Gastroesophageal sphincter (tissue), 4 donors: ENCODE data around the gene KCNIP2. TPM values are rescaled to one million over a fixed set of nuclear protein-coding genes. Genes with fewer than 3 reads are reported as not detected.

Experiments used
- ATAC-seq: fragments of 150-250 bp; one replicate; pipeline ENCODE4 v1.9.1; 2016; ENCODE audit warnings: mild to moderate bottlenecking, moderate library complexity
- H3K27ac ChIP-seq, 4 donors: fragments of 200-600 bp; sonication (generic) in 3 of 4; 1 replicate in 3 of 4; 2 replicates in 1 of 4; pipeline ENCODE4 v1.5.1; 2016 to 2019
- H3K27me3 ChIP-seq: fragments of 200-600 bp; sonication (generic); one replicate; pipeline ENCODE4 v1.5.1; 2019
- H3K36me3 ChIP-seq, 2 donors: fragments of 200-600 bp; sonication (generic); one replicate each; pipeline ENCODE4 v1.5.1; 2019; ENCODE audit warnings: control low read depth in 1 of 2
- H3K4me1 ChIP-seq, 3 donors: fragments of 200-600 bp; sonication (generic); 1 replicate in 2 of 3; 2 replicates in 1 of 3; pipeline ENCODE4 v1.5.1; 2016 to 2019; ENCODE audit warnings: control low read depth in 2 of 3
- H3K4me3 ChIP-seq, 2 donors: fragments of 200-600 bp; sonication (generic); one replicate each; pipeline ENCODE4 v1.5.1; 2019; ENCODE audit warnings: mild to moderate bottlenecking in 1 of 2, moderate library complexity in 1 of 2
- H3K9me3 ChIP-seq, 3 donors: fragments of 200-600 bp; sonication (generic); one replicate each; pipeline ENCODE4 v1.5.1; 2017 to 2019; ENCODE audit warnings: control low read depth in 2 of 3
- EP300 ChIP-seq: sonication (generic); formaldehyde crosslinking; IDR thresholded peaks from one replicate; pipeline ENCODE4 v1.6.1; 2017; ENCODE audit warnings: antibody characterized with exemption, mild to moderate bottlenecking
- POLR2A ChIP-seq, 2 donors: fragments of 450-650 bp; IDR thresholded peaks; one replicate each; pipeline ENCODE4 v1.6.1; 2017; ENCODE audit warnings: antibody characterized with exemption in 2 of 2, mild to moderate bottlenecking in 2 of 2, moderate library complexity in 1 of 2
- POLR2AphosphoS5 ChIP-seq: sonication (generic); formaldehyde crosslinking; IDR thresholded peaks from one replicate; pipeline ENCODE4 v1.6.1; 2017; ENCODE audit warnings: antibody characterized with exemption
- WGBS, 2 donors: methylation state at CpG; one replicate each; pipeline ENCODE4 v1.1.5; 2018; ENCODE audit warnings: low coverage in 1 of 2; 5-methylcytosine and 5-hydroxymethylcytosine counted together
- total RNA-seq, 4 donors: library from RNA; depleted of rRNA; stranded (reverse); fragments of >200 nt; gene quantifications; one replicate each; pipeline ENCODE4 v1.1.0, GENCODE V29; 2016
- TF ChIP-seq, protein P1 (sequence below), 4 experiments: fragments of 200-600 bp in 2 of 4; fragments of 450-650 bp in 2 of 4; sonication (generic) in 1 of 4; IDR thresholded peaks; one replicate each; pipeline ENCODE4 v1.5.1; 2017 to 2019; ENCODE audit warnings: antibody characterized with exemption in 4 of 4, mild to moderate bottlenecking in 2 of 4, moderate library complexity in 2 of 4

Gene KCNIP2
- total RNA-seq, 4 donors from 2014 or later, result 0.78 to 2.4 (median 0.89) TPM; not detected in 1

DNA sequence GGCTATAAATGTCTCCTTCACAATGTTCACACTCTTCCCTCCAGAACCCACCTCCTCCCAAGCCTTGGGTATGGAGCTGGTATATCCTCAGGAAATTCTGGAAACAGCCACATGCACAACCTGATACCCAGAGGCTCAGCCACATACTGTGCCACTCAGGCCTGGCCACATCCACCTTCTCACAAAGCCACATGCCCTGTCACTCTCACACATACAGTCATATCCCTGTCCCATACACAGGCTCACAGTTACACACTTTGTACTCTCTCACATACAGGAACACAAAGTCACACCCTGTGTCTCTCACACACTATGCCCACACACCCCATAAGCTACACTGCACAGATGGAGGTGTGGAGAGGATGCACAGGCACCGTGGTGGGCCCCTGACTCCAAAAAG lies 10.1 kb downstream of the KCNIP2 start:
- Histone ChIP-seq H3K27me3 (no peaks in the 10 kb centered on the region), H3K4me1 (peaks cover 0 to 28% (median 12%) of the 10 kb centered on the region in 3 donors), H3K4me3 (no peak overlapping the region), H3K9me3 (no peaks in the 10 kb centered on the region), H3K27ac (no peak overlapping the region), H3K36me3 (no peaks in the 10 kb centered on the region)
- WGBS, 2 donors, result 75 to 100% methylated on average over 1 of the region's 1 CpG
- no peak for TF ChIP-seq POLR2A (IDR thresholded peaks at IDR 0.05)
- TF ChIP-seq POLR2AphosphoS5, result no peak
- TF ChIP-seq, protein P1, sequence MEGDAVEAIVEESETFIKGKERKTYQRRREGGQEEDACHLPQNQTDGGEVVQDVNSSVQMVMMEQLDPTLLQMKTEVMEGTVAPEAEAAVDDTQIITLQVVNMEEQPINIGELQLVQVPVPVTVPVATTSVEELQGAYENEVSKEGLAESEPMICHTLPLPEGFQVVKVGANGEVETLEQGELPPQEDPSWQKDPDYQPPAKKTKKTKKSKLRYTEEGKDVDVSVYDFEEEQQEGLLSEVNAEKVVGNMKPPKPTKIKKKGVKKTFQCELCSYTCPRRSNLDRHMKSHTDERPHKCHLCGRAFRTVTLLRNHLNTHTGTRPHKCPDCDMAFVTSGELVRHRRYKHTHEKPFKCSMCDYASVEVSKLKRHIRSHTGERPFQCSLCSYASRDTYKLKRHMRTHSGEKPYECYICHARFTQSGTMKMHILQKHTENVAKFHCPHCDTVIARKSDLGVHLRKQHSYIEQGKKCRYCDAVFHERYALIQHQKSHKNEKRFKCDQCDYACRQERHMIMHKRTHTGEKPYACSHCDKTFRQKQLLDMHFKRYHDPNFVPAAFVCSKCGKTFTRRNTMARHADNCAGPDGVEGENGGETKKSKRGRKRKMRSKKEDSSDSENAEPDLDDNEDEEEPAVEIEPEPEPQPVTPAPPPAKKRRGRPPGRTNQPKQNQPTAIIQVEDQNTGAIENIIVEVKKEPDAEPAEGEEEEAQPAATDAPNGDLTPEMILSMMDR (IDR thresholded peaks at IDR 0.05), result no peak
- no peak for ATAC-seq

GRCh38 chr10:101832325-101832771 lies 11.3 kb downstream of the KCNIP2 start:
- Histone ChIP-seq H3K27ac (no peak overlapping the region), H3K4me1 (peaks cover 0 to 28% (median 12%) of the 10 kb centered on the region in 3 donors), H3K4me3 (no peak overlapping the region), H3K36me3 (peaks cover 0 to 3% of the 10 kb centered on the region in 2 donors), H3K9me3 (no peaks in the 10 kb centered on the region), H3K27me3 (no peaks in the 10 kb centered on the region)
- TF ChIP-seq POLR2A (IDR thresholded peaks at IDR 0.05), result no peak
- TF ChIP-seq POLR2AphosphoS5, result no peak
- no peak for TF ChIP-seq EP300
- TF ChIP-seq, protein P1 (IDR thresholded peaks at IDR 0.05), result no peak
- no peak for ATAC-seq
- 37% methylated on average over 2 of the region's 4 CpGs; no CpG with 5 or more reads in 1 of the 2 donors for WGBS, 2 donors

DNA sequence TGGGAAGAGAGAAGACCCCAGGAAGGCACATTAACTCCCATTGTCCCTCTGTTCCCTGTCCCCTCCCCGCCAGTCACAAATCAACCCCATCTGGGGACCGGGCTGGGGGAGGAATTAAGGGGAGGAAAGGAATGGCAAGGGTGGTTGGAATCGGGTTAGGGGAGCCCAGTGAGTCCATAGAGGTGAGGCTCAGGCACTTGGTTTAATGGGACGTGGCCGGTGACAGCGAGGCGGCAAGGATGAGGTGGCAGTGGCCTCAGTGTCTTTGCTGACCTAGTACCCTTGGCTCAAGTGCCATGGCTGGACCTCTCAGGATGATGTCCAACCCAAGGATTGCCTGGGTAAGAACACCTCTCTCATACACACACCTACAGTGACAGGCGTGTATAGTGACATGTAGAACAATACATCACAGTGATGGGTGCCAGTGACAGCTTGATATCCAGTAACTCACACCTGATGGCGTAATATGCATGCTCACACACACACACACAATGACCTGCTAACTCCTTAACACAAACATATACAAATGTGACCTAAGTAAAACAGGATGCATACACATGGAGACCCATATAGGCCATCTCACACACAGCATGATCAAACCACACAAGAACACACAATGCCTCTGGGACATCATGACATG lies 12.3 kb downstream of the KCNIP2 start:
- H3K27me3 ChIP-seq, result no peaks in the 10 kb centered on the region
- peak overlapping the region in 3 of 4 donors; percentile 59 to 76 (median 75) for H3K27ac ChIP-seq
- ATAC-seq, result no peak
- peak overlapping the region; percentile 45 to 60 for H3K4me3 ChIP-seq
- H3K9me3 ChIP-seq, result no peaks in the 10 kb centered on the region
- peaks cover 0 to 28% (median 12%) of the 10 kb centered on the region in 3 donors for H3K4me1 ChIP-seq
- TF ChIP-seq, protein P1 (IDR thresholded peaks at IDR 0.05), result no peak
- TF ChIP-seq POLR2AphosphoS5 (no peak), EP300 (no peak), POLR2A (IDR thresholded peaks at IDR 0.05) (no peak)
- H3K36me3 ChIP-seq, result peaks cover 0 to 10% of the 10 kb centered on the region in 2 donors
- 46 to 53% methylated on average over 4 to 5 of the region's 9 CpGs for WGBS, 2 donors

GRCh38 chr10:101830322-101831168 lies 13.1 kb downstream of the KCNIP2 start:
- peak overlapping the region in 3 of 4 donors; percentile 59 to 76 (median 75) for H3K27ac ChIP-seq
- H3K4me3 ChIP-seq, result peak overlapping the region; percentile 45 to 60
- 4% methylated on average over 9 of the region's 56 CpGs; no CpG with 5 or more reads in 1 of the 2 donors for WGBS, 2 donors

More at GRCh38 chr10:101830322-101831168, 13.1 kb downstream of the KCNIP2 start:
- H3K9me3 ChIP-seq, result no peaks in the 10 kb centered on the region
- H3K4me1 ChIP-seq, result peaks cover 0 to 28% (median 12%) of the 10 kb centered on the region in 3 donors
- ATAC-seq, result peak; percentile 86
- TF ChIP-seq, protein P1 (IDR thresholded peaks at IDR 0.05), result no peak
- TF ChIP-seq POLR2A (IDR thresholded peaks at IDR 0.05) (no peak), POLR2AphosphoS5 (no peak)
- H3K27me3 ChIP-seq, result no peaks in the 10 kb centered on the region
- peaks cover 0 to 10% of the 10 kb centered on the region in 2 donors for H3K36me3 ChIP-seq
